HPDE6-E6E7 (cell line): ENCODE data around the gene UNG.
"Not testable (repeated sequence)": the region's sequence is repeated elsewhere in the genome, so short reads cannot be mapped to it uniquely, and the experiment has no call there.

Source experiments
- DNase-seq: peaks from one replicate; pipeline ENCODE4 v3.0.0; 2011; ENCODE audit warnings: missing footprints; ENCODE audit errors: extremely low spot score

Gene UNG

GRCh38 chr12:109097435-109098182, at the start of gene UNG:
UNG (plus strand) TSS chr12:109097597; CDS start chr12:109097680, 83 bp downstream.
- peak; percentile 96 for DNase-seq

GRCh38 chr12:109048706-109049105, 48.7 kb upstream of the UNG start:
- DNase-seq, result not testable (repeated sequence)

GRCh38 chr12:109049794-109050193, 47.6 kb upstream of the UNG start:
- not testable (repeated sequence) for DNase-seq

GRCh38 chr12:109052097-109052413, 45.3 kb upstream of the UNG start:
- DNase-seq, result no peak

- peak; percentile 88 for DNase-seq
Observed at GRCh38 chr12:109052414-109053323, 44.7 kb upstream of the UNG start, which contains the start of gene USP30. USP30 (plus strand) TSS chr12:109052576; CDS start chr12:109052679, 103 bp downstream.

- no peak for DNase-seq
Observed at GRCh38 chr12:109053382-109054123, 43.8 kb upstream of the UNG start.

GRCh38 chr12:109054124-109054513, 43.3 kb upstream of the UNG start:
- not testable (repeated sequence) for DNase-seq

- no peak for DNase-seq
Observed at GRCh38 chr12:109054520-109054919, 42.9 kb upstream of the UNG start.

GRCh38 chr12:109056891-109057290, 40.5 kb upstream of the UNG start:
- DNase-seq, result no peak

- DNase-seq, result no peak
Observed at GRCh38 chr12:109057376-109057775, 40.0 kb upstream of the UNG start.

GRCh38 chr12:109058773-109059172, 38.6 kb upstream of the UNG start:
- DNase-seq, result no peak

GRCh38 chr12:109064143-109064542, 33.3 kb upstream of the UNG start:
- DNase-seq, result no peak

GRCh38 chr12:109065154-109065852, 32.1 kb upstream of the UNG start:
- no peak for DNase-seq

- DNase-seq, result no peak
Observed at GRCh38 chr12:109065853-109066193, 31.6 kb upstream of the UNG start.

GRCh38 chr12:109069307-109070271, 27.8 kb upstream of the UNG start:
- no peak for DNase-seq

- no peak for DNase-seq
Observed at GRCh38 chr12:109074866-109075265, 22.5 kb upstream of the UNG start.

- no peak for DNase-seq
Observed at GRCh38 chr12:109082751-109083150, 14.6 kb upstream of the UNG start.

- DNase-seq, result no peak
Observed at GRCh38 chr12:109084425-109084824, 13.0 kb upstream of the UNG start.

- no peak for DNase-seq
Observed at GRCh38 chr12:109085590-109085989, 11.8 kb upstream of the UNG start.

GRCh38 chr12:109087250-109087649, 10.1 kb upstream of the UNG start:
- no peak for DNase-seq
